GM12878 (cell line): ENCODE measurements around the gene CD83. TPM values are rescaled to one million over a fixed set of nuclear protein-coding genes. Genes with fewer than 3 reads are reported as not detected.

Experiments used
- ATAC-seq: fragments of 200-7000 bp; cut with Tn5 transposase; 3 replicates; pipeline ENCODE4 v1.9.1; 2020; ENCODE audit warnings: mild to moderate bottlenecking, moderate library complexity
- BruUV-seq: library from RNA; stranded (reverse); fragments of 400-500 nt; replicated peaks from 2 replicates; lab custom pipeline; 2021; lab: Mats Ljungman, UMichigan
- CTCF ChIA-PET: fragments of 300-600 bp; sonication (Branson Sonifier 250); formaldehyde crosslinking; extraction: SDS; loops from one replicate; lab custom pipeline; 2021; ENCODE audit warnings: inconsistent platforms; lab: Yijun Ruan, JAX
- POLR2A ChIA-PET: fragments of 350-600 bp; formaldehyde crosslinking; extraction: SDS; loops from one replicate; lab custom pipeline; 2021; ENCODE audit warnings: inconsistent platforms; lab: Charles Lee
- RAD21 ChIA-PET: fragments of 300-600 bp; sonication (Branson Sonifier 250); formaldehyde crosslinking; loops from one replicate; lab custom pipeline; 2023; ENCODE audit warnings: antibody characterized with exemption; ENCODE audit not compliant: unreplicated experiment; lab: Charles Lee
- SMC1A ChIA-PET: fragments of 300-600 bp; sonication (Branson Sonifier 250); formaldehyde crosslinking; loops from one replicate; lab custom pipeline; 2023; ENCODE audit not compliant: unreplicated experiment, uncharacterized antibody; lab: Charles Lee
- DNase-seq: peaks from one replicate; pipeline ENCODE4 v3.0.0-alpha.2; 2011; ENCODE audit warnings: low read depth, low spot score
- FAIRE-seq: peaks from 3 replicates; lab custom pipeline; 2011; peaks lifted over from hg19 to GRCh38; lab: Jason Lieb, UNC
- H2AFZ ChIP-seq: 2 replicates; pipeline ENCODE4 v1.6.0; 2011; ENCODE audit warnings: low read depth, low read length, control low read depth; ENCODE audit not compliant: control insufficient read depth
- H3K27ac ChIP-seq: 2 replicates; pipeline ENCODE4 v1.5.1; 2011; ENCODE audit warnings: control low read depth; ENCODE audit not compliant: control insufficient read depth, insufficient read depth
- H3K27me3 ChIP-seq, 2 experiments: replicated peaks in 1 of 2; 2 replicates each; pipeline versions ENCODE4 v1.6.0 to v1.6.1; 2011; ENCODE audit warnings: low read length in 1 of 2; ENCODE audit not compliant: control insufficient read depth in 2 of 2, insufficient read depth in 2 of 2
- H3K36me3 ChIP-seq, 2 experiments: 2 replicates each; pipeline ENCODE4 v1.5.1; 2011; ENCODE audit warnings: low read length in 1 of 2; ENCODE audit not compliant: control insufficient read depth in 2 of 2, insufficient read depth in 2 of 2
- H3K4me1 ChIP-seq: 2 replicates; pipeline ENCODE4 v1.6.1; 2011; ENCODE audit warnings: mild to moderate bottlenecking, low read length, moderate library complexity, mixed read lengths; ENCODE audit not compliant: control insufficient read depth, insufficient read depth
- H3K4me2 ChIP-seq: 2 replicates; pipeline ENCODE4 v1.6.0; 2011; ENCODE audit warnings: control low read depth; ENCODE audit not compliant: control insufficient read depth, insufficient read depth
- H3K4me3 ChIP-seq: fragments of 200-600 bp; sonication (generic); 2 replicates; pipeline ENCODE4 v1.5.1; 2016
- H3K79me2 ChIP-seq: 2 replicates; pipeline ENCODE4 v1.6.0; 2011; ENCODE audit warnings: low read length; ENCODE audit not compliant: control insufficient read depth, insufficient read depth
- H3K9ac ChIP-seq: 2 replicates; pipeline ENCODE4 v1.8.0; 2011; ENCODE audit warnings: low read length, control low read depth, mixed read lengths; ENCODE audit not compliant: control insufficient read depth, insufficient read depth
- H3K9me3 ChIP-seq: replicated peaks from 3 replicates; pipeline ENCODE4 v1.5.1; 2011; ENCODE audit warnings: mild to moderate bottlenecking, low read length; ENCODE audit not compliant: control insufficient read depth, insufficient read depth
- H4K20me1 ChIP-seq: 2 replicates; pipeline ENCODE4 v1.6.0; 2011; ENCODE audit not compliant: control insufficient read depth, insufficient read depth
- BHLHE40 ChIP-seq, 2 experiments: fragments of 450-650 bp in 1 of 2; IDR thresholded peaks; 2 replicates each; pipeline ENCODE4 v1.6.1; 2011 to 2017; ENCODE audit warnings: low read depth in 2 of 2, borderline replicate concordance in 1 of 2, improper control_type of control experiment in 1 of 2, low read length in 1 of 2, mild to moderate bottlenecking in 1 of 2
- CREM ChIP-seq: IDR thresholded peaks from 2 replicates; pipeline ENCODE4 v1.6.1; 2014; ENCODE audit warnings: antibody characterized with exemption, low read depth
- IRF3 ChIP-seq: fragments of 450-650 bp; IDR thresholded peaks from 2 replicates; pipeline ENCODE4 v1.6.1; 2014; ENCODE audit warnings: mild to moderate bottlenecking
- NFIC ChIP-seq: IDR thresholded peaks from 2 replicates; pipeline ENCODE4 v1.6.1; 2012; ENCODE audit warnings: low read depth, mild to moderate bottlenecking, inconsistent platforms, low read length, moderate library complexity
- RB1 ChIP-seq: fragments of 450-650 bp; formaldehyde crosslinking; IDR thresholded peaks from 2 replicates; pipeline ENCODE4 v1.6.1; 2017; ENCODE audit warnings: mild to moderate bottlenecking, borderline replicate concordance
- RELA ChIP-seq: fragments of 450-650 bp; IDR thresholded peaks from 2 replicates; pipeline ENCODE4 v1.8.0; 2014; ENCODE audit warnings: borderline replicate concordance; ENCODE audit not compliant: partially characterized antibody
- SMAD1 ChIP-seq: fragments of 450-650 bp; IDR thresholded peaks from 2 replicates; pipeline ENCODE4 v1.6.1; 2018; ENCODE audit warnings: mild to moderate bottlenecking, low read depth; ENCODE audit not compliant: partially characterized antibody
- SMC3 ChIP-seq: IDR thresholded peaks from 2 replicates; pipeline ENCODE4 v1.6.1; 2011; ENCODE audit warnings: low read length, improper control_type of control experiment, borderline replicate concordance
- TAF1 ChIP-seq: IDR thresholded peaks from 2 replicates; pipeline ENCODE4 v1.6.1; 2011; ENCODE audit warnings: mild to moderate bottlenecking, low read depth, low read length, borderline replicate concordance
- ZNF622 ChIP-seq: fragments of 450-650 bp; IDR thresholded peaks from 2 replicates; pipeline ENCODE4 v1.6.1; 2017; ENCODE audit warnings: mild to moderate bottlenecking, inconsistent platforms
- WGBS: methylation state at CpG from one replicate; pipeline ENCODE4 v1.1.6; 2016; ENCODE audit warnings: low lambda C conversion rate; ENCODE audit not compliant: insufficient replicate concordance, insufficient coverage; ENCODE audit errors: missing lambda C conversion rate; 5-methylcytosine and 5-hydroxymethylcytosine counted together
- in situ Hi-C: fragments of 300-500 bp; cut with MboI; formaldehyde crosslinking; loops from 9 replicates; pipeline ENCODE4 v1.14.3; 2018; ENCODE audit warnings: mixed read lengths
- intact Hi-C: fragments of 100-400 bp; cut with micrococcal nuclease; formaldehyde crosslinking; loops from one replicate; pipeline ENCODE4 v1.14.2; 2022; ENCODE audit not compliant: unreplicated experiment
- polyA plus RNA-seq, 11 experiments: library from polyadenylated mRNA; depleted of rRNA in 4 of 11; unstranded in 6 of 11; stranded (reverse) in 5 of 11; fragments of >200 nt; fragmentation: Nextera tagmentation in 4 of 11; fragmentation: Illumina TruSeq in 1 of 11; extraction: Ambion mirVana in 4 of 11; extraction: Trizol in 1 of 11; gene quantifications; 1 replicate in 1 of 11; 2 replicates in 10 of 11; pipeline versions ENCODE4 v1.2.1 to v1.2.3, GENCODE V29; 2011 to 2016; ENCODE audit warnings: inconsistent platforms in 2 of 11, missing spikeins in 2 of 11, low read depth in 1 of 11
- total RNA-seq, 4 experiments: library from RNA; depleted of rRNA in 3 of 4; stranded (reverse); fragments of >200 nt in 3 of 4; fragmentation: Illumina TruSeq in 1 of 4; extraction: Trizol in 1 of 4; gene quantifications; 2 replicates each; pipeline versions ENCODE4 v1.2.1 to v1.2.3, GENCODE V29; 2013 to 2021
- TF ChIP-seq, protein P1 (sequence below): IDR thresholded peaks from 2 replicates; pipeline ENCODE4 v1.6.1; 2011; ENCODE audit warnings: borderline replicate concordance, low read depth, mild to moderate bottlenecking, moderate library complexity, low read length; ENCODE audit not compliant: insufficient read depth, poor library complexity, severe bottlenecking
- TF ChIP-seq, protein P2 (sequence below): fragments of 450-650 bp; IDR thresholded peaks from 2 replicates; pipeline ENCODE4 v1.6.1; 2016; ENCODE audit warnings: mild to moderate bottlenecking

Gene CD83
- total and polyA plus RNA-seq, 10 of the 15 experiments (the other 5 are each of a cell fraction or from before 2014, with no cell fraction given), result 76.1 to 174 (median 129) TPM

DNA sequence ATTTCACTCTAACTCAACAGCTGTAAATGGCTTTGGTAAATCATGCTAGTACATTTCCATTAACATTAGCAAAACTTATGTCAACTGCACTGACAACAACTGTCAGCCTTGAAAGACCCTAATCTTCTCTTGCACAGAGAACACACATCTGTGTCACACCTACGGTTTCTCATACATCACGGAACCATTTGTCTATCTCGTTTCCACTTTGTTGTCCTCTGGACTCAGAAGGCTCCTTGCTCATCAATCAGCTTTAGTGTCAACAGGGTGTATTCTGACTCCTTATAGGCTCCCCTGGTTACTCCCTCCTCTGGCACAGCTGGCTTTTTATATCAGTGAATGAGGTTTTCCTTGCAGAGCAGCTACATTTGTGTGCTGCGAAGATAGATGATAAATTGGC lies 49.3 kb downstream of the CD83 start:
- H3K79me2 ChIP-seq, result no peaks in the 10 kb centered on the region
- H4K20me1 ChIP-seq, result no peaks in the 10 kb centered on the region
- no peak overlapping the region for H3K4me2 ChIP-seq
- no TSS peak for BruUV-seq
- ATAC-seq (no peak), FAIRE-seq (no peak), DNase-seq (no peak)
- H2AFZ ChIP-seq, result no peak overlapping the region
- POLR2A ChIA-PET, result no interaction called here
- SMC1A ChIA-PET, result no interaction called here
- H3K27ac ChIP-seq, result no peak overlapping the region
- H3K4me3 ChIP-seq, result no peak overlapping the region
- no peaks in the 10 kb centered on the region for H3K4me1 ChIP-seq
- CTCF ChIA-PET, result interaction anchor here (0.6 to 1.0 kb wide), 2 partner anchors 101 to 1456 kb away, joined by 3 read pairs; no protein-coding TSS in a partner anchor
- peaks cover 12% of the 10 kb centered on the region for H3K9me3 ChIP-seq
- no peak overlapping the region for H3K9ac ChIP-seq
- H3K27me3 ChIP-seq, result no peaks in the 10 kb centered on the region
- WGBS, result 92% methylated on average over 4 of the region's 4 CpGs
- in situ Hi-C loops, result no loop called here
- RAD21 ChIA-PET, result no interaction called here
- H3K36me3 ChIP-seq, result no peaks in the 10 kb centered on the region
- TF ChIP-seq BHLHE40 (IDR thresholded peaks at IDR 0.05; ENCODE audit: borderline replicate concordance in 1 of 2, low read depth in 2 of 2, low read length in 1 of 2), result no peak
- TF ChIP-seq SMAD1, result no peak
- no peak for TF ChIP-seq SMC3
- TF ChIP-seq, protein P1, sequence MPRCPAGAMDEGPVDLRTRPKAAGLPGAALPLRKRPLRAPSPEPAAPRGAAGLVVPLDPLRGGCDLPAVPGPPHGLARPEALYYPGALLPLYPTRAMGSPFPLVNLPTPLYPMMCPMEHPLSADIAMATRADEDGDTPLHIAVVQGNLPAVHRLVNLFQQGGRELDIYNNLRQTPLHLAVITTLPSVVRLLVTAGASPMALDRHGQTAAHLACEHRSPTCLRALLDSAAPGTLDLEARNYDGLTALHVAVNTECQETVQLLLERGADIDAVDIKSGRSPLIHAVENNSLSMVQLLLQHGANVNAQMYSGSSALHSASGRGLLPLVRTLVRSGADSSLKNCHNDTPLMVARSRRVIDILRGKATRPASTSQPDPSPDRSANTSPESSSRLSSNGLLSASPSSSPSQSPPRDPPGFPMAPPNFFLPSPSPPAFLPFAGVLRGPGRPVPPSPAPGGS, result peak; percentile 35
- TF ChIP-seq, all 136 proteins: peak for 1
- intact Hi-C loops, result no loop called here

- Histone ChIP-seq H3K9me3 (peaks cover 12% of the 10 kb centered on the region), H3K4me3 (no peak overlapping the region), H3K4me2 (no peak overlapping the region), H3K9ac (no peak overlapping the region), H3K4me1 (no peaks in the 10 kb centered on the region), H3K27ac (no peak overlapping the region), H3K27me3 (no peaks in the 10 kb centered on the region), H3K79me2 (no peaks in the 10 kb centered on the region), H4K20me1 (no peaks in the 10 kb centered on the region), H2AFZ (no peak overlapping the region), H3K36me3 (no peaks in the 10 kb centered on the region)
- intact Hi-C loops, result no loop called here
- CTCF ChIA-PET, result interaction anchor here (1.3 kb wide), 2 partner anchors 13 to 26 kb away, joined by 3 read pairs; no protein-coding TSS in a partner anchor
- SMC1A ChIA-PET, result interaction anchor here (0.7 to 2.0 kb wide), 2 partner anchors 13 to 16 kb away, joined by 3 to 7 read pairs; no protein-coding TSS in a partner anchor
- 17% methylated on average over 3 of the region's 3 CpGs for WGBS
- DNase-seq (no peak), FAIRE-seq (no peak), ATAC-seq (no peak)
- RAD21 ChIA-PET, result no interaction called here
- BruUV-seq, result no TSS peak
- in situ Hi-C loops, result no loop called here
- POLR2A ChIA-PET, result no interaction called here
- TF ChIP-seq NFIC (no peak), IRF3 (no peak), TAF1 (no peak), CREM (no peak), ZNF622 (no peak), RB1 (no peak), RELA (no peak)
- TF ChIP-seq, protein P2, sequence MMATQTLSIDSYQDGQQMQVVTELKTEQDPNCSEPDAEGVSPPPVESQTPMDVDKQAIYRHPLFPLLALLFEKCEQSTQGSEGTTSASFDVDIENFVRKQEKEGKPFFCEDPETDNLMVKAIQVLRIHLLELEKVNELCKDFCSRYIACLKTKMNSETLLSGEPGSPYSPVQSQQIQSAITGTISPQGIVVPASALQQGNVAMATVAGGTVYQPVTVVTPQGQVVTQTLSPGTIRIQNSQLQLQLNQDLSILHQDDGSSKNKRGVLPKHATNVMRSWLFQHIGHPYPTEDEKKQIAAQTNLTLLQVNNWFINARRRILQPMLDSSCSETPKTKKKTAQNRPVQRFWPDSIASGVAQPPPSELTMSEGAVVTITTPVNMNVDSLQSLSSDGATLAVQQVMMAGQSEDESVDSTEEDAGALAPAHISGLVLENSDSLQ, result no peak; the same call in 1 of the 2 replicates
Observed at GRCh38 chr6:14170128-14170527, 52.6 kb downstream of the CD83 start.
